ENCODE results near the gene MROH9.

- TF ChIP-seq CTCF (conservative IDR thresholded peaks at IDR 0.05; ENCODE audit: low read depth in 2 of 2) (no peak), JUNB (IDR thresholded peaks at IDR 0.05; ENCODE audit: unreplicated experiment) (no peak), ETS1 (IDR thresholded peaks at IDR 0.05) (no peak), CREB1 (CRISPR knock-in tag; IDR thresholded peaks at IDR 0.05; ENCODE audit: low read depth) (no peak), POLR2AphosphoS5 (IDR thresholded peaks at IDR 0.05; ENCODE audit: low read depth) (no peak), EZH2 (IDR thresholded peaks at IDR 0.05; ENCODE audit: low read depth, unreplicated experiment) (no peak)
Observed at GRCh38 chr1:171090604-171091003, 155.3 kb downstream of the MROH9 start, which contains the start of gene FMO3.

Measured in GM23338 (cell line).